ENCODE measurements around the gene SNTG2.

DNA sequence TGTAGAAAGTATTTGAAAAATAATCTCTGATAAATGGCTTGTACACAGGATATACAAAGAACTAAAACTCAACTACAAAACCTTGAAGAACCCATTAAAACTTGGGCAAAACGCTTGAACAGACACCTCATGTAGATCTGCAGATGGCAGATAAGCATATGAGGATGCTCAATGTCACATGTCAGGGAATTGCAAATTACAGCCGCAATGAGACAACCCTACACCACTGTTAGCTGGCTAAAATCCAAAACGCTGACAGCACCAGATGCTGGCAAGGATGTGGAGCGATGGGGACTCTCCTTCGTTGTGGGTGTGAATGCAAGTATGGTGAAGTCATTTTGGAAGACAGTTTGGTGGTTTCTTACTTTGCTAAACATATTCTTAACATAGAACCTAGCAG is 53.7 kb downstream of the SNTG2 start:
- TF ChIP-seq, protein P1, sequence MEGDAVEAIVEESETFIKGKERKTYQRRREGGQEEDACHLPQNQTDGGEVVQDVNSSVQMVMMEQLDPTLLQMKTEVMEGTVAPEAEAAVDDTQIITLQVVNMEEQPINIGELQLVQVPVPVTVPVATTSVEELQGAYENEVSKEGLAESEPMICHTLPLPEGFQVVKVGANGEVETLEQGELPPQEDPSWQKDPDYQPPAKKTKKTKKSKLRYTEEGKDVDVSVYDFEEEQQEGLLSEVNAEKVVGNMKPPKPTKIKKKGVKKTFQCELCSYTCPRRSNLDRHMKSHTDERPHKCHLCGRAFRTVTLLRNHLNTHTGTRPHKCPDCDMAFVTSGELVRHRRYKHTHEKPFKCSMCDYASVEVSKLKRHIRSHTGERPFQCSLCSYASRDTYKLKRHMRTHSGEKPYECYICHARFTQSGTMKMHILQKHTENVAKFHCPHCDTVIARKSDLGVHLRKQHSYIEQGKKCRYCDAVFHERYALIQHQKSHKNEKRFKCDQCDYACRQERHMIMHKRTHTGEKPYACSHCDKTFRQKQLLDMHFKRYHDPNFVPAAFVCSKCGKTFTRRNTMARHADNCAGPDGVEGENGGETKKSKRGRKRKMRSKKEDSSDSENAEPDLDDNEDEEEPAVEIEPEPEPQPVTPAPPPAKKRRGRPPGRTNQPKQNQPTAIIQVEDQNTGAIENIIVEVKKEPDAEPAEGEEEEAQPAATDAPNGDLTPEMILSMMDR (IDR thresholded peaks at IDR 0.05), result no peak
- no peak for TF ChIP-seq POLR2A (IDR thresholded peaks at IDR 0.05)
